Liver (tissue), 9 donors: ENCODE measurements around the gene DCAF5. TPM values are rescaled to one million over a fixed set of nuclear protein-coding genes. Genes with fewer than 3 reads are reported as not detected.

Source experiments
- DNase-seq: peaks from one replicate; pipeline ENCODE4 v3.0.0-alpha.2; 2017; ENCODE audit warnings: low spot score
- H3K27ac ChIP-seq, 2 donors: one replicate each; pipeline ENCODE4 v1.7.0; 2013; ENCODE audit warnings: inconsistent platforms in 2 of 2, low read length in 2 of 2, control low read depth in 1 of 2, low read depth in 1 of 2, mild to moderate bottlenecking in 1 of 2
- H3K27me3 ChIP-seq, 4 donors: one replicate each; pipeline versions ENCODE4 v1.6.1 to v1.7.0; 2013; ENCODE audit warnings: low read length in 3 of 4, inconsistent platforms in 1 of 4, mild to moderate bottlenecking in 1 of 4, moderate library complexity in 1 of 4; ENCODE audit not compliant: control insufficient read depth in 4 of 4, insufficient read depth in 4 of 4
- H3K36me3 ChIP-seq, 4 donors: one replicate each; pipeline versions ENCODE4 v1.6.1 to v1.7.0; 2013; ENCODE audit warnings: low read length in 3 of 4, mild to moderate bottlenecking in 3 of 4, low read depth in 1 of 4, moderate library complexity in 1 of 4; ENCODE audit not compliant: control insufficient read depth in 4 of 4, insufficient read depth in 3 of 4
- H3K4me1 ChIP-seq, 4 donors: one replicate each; pipeline versions ENCODE4 v1.6.1 to v1.7.0; 2013; ENCODE audit warnings: low read length in 3 of 4, mild to moderate bottlenecking in 3 of 4, moderate library complexity in 1 of 4; ENCODE audit not compliant: control insufficient read depth in 4 of 4, insufficient read depth in 4 of 4
- H3K4me3 ChIP-seq, 3 donors: one replicate each; pipeline versions ENCODE4 v1.6.1 to v1.7.0; 2013; ENCODE audit warnings: low read length in 3 of 3, control low read depth in 1 of 3, low read depth in 1 of 3, mild to moderate bottlenecking in 1 of 3
- H3K9ac ChIP-seq, 2 donors: one replicate each; pipeline ENCODE4 v1.7.0; 2013; ENCODE audit warnings: low read length in 2 of 2, mild to moderate bottlenecking in 2 of 2, moderate library complexity in 2 of 2, control low read depth in 1 of 2, low read depth in 1 of 2
- H3K9me3 ChIP-seq, 4 donors: one replicate each; pipeline versions ENCODE4 v1.6.1 to v1.7.0; 2013; ENCODE audit warnings: low read length in 3 of 4; ENCODE audit not compliant: control insufficient read depth in 4 of 4
- CTCF ChIP-seq: fragments of 150-350 bp; IDR thresholded peaks from 2 replicates; pipeline ENCODE4 v1.5.1; 2017; ENCODE audit warnings: improper control_type of control experiment, low read depth, low read length; ENCODE audit not compliant: missing input control
- EGR1 ChIP-seq, 2 donors: IDR thresholded peaks; 2 replicates each; pipeline ENCODE4 v1.6.1; 2016 to 2018; ENCODE audit warnings: antibody characterized with exemption in 2 of 2, low read depth in 2 of 2
- FOXA1 ChIP-seq: IDR thresholded peaks from 2 replicates; pipeline ENCODE4 v1.6.1; 2016; ENCODE audit warnings: antibody characterized with exemption
- HNF4G ChIP-seq: IDR thresholded peaks from 2 replicates; pipeline ENCODE4 v1.6.1; 2016; ENCODE audit warnings: antibody characterized with exemption
- JUND ChIP-seq, 2 donors: IDR thresholded peaks; 2 replicates each; pipeline ENCODE4 v1.6.1; 2016; ENCODE audit warnings: antibody characterized with exemption in 2 of 2
- NR2F2 ChIP-seq: IDR thresholded peaks from 2 replicates; pipeline ENCODE4 v1.6.1; 2016; ENCODE audit warnings: antibody characterized with exemption
- REST ChIP-seq: IDR thresholded peaks from 2 replicates; pipeline ENCODE4 v1.6.1; 2016; ENCODE audit warnings: antibody characterized with exemption, mild to moderate bottlenecking
- RXRA ChIP-seq, 2 donors: IDR thresholded peaks; 2 replicates each; pipeline ENCODE4 v1.6.1; 2017 to 2018; ENCODE audit warnings: antibody characterized with exemption in 2 of 2, mild to moderate bottlenecking in 1 of 2
- SP1 ChIP-seq: IDR thresholded peaks from 2 replicates; pipeline ENCODE4 v1.6.1; 2018; ENCODE audit warnings: antibody characterized with exemption, mild to moderate bottlenecking
- TAF1 ChIP-seq: conservative IDR thresholded peaks from 2 replicates; pipeline ENCODE4 v1.6.1; 2016; ENCODE audit warnings: antibody characterized with exemption, mild to moderate bottlenecking
- YY1 ChIP-seq: IDR thresholded peaks from 2 replicates; pipeline ENCODE4 v1.6.1; 2016; ENCODE audit warnings: antibody characterized with exemption, mild to moderate bottlenecking
- WGBS: extraction: QIAGEN DNeasy Blood & Tissue Kit; methylation state at CpG from one replicate; pipeline ENCODE4 v1.1.7; 2013; 5-methylcytosine and 5-hydroxymethylcytosine counted together
- polyA plus RNA-seq, 2 donors: library from polyadenylated mRNA; stranded (reverse) in 1 of 2; unstranded in 1 of 2; fragments of 200-250 nt in 1 of 2; fragments of >200 nt in 1 of 2; fragmentation: Nextera tagmentation in 1 of 2; extraction: Ambion mirVana in 1 of 2; gene quantifications; one replicate each; pipeline versions ENCODE4 v1.2.1 to v1.2.3, GENCODE V29; 2013 to 2015
- total RNA-seq, 2 donors: library from RNA; depleted of rRNA; stranded (reverse); fragments of >200 nt; gene quantifications; one replicate each; pipeline ENCODE4 v1.2.3, GENCODE V29; 2014
- TF ChIP-seq, protein P1 (sequence below): IDR thresholded peaks from 2 replicates; pipeline ENCODE4 v1.6.1; 2016; ENCODE audit warnings: antibody characterized with exemption
- donor health status: healthy.
- donor health status: healthy.
- donor health status: healthy.
- donor health status: healthy.
- donor health status: healthy.

The DCAF5 gene
- 10 to 100 TPM; 12.9 to 18.1 TPM for total RNA-seq
- 10 to 100 TPM; 13.8 to 15.2 TPM for polyA plus RNA-seq

GRCh38 chr14:69152902-69153151 lies at the start of gene DCAF5:
Gene DCAF5, minus strand, starts transcription at chr14:69153119. Its CDS starts 141 bp downstream, at chr14:69152978.
- no peaks in the 10 kb centered on the region for H3K9me3 ChIP-seq
- peak; percentile 87 for DNase-seq
- H3K9ac ChIP-seq: peak within 1 kb of the TSS; percentile 88 to 91
- H3K4me1 ChIP-seq: peaks cover 5 to 21% (median 13%) of the 10 kb centered on the region in 4 donors
- H3K4me3 ChIP-seq: peak within 1 kb of the TSS; percentile 69 to 96 (median 89)
- 1% methylated on average over 26 of the region's 26 CpGs for WGBS
- H3K36me3 ChIP-seq: peaks cover 0 to 5% (median 0%) of the 10 kb centered on the region in 4 donors
- H3K27ac ChIP-seq: peak within 1 kb of the TSS; percentile 87 to 93
- H3K27me3 ChIP-seq: no peaks in the 10 kb centered on the region
- TF ChIP-seq, protein P1, sequence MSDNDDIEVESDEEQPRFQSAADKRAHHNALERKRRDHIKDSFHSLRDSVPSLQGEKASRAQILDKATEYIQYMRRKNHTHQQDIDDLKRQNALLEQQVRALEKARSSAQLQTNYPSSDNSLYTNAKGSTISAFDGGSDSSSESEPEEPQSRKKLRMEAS: peak; percentile 6
- TF ChIP-seq YY1 (peak; percentile 50), REST (no peak), SP1 (no peak), CTCF (no peak), RXRA (IDR thresholded peaks at IDR 0.05) (no peak)

DNA sequence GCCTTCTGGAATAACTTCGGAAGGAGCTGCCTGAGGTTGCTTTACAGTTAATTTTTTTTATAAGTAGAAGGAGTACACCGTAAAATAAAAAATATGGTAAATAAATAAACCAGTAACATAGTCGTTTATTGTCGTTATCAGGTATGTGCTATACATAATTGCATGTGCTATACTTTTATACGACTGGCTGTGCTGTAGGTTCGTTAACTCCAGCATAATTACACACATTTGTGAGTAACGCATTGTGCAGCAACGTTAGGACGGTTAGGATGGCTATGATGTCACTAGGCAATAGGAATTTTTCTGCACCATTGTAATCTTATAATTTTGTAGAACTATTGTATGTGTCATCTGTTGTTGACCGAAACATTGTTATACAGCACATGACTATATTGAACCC lies 46.9 kb upstream of the DCAF5 start:
- 88% methylated on average over 10 of the region's 10 CpGs for WGBS
- no peak overlapping the region for H3K9ac ChIP-seq
- no peak overlapping the region for H3K27ac ChIP-seq
- no peaks in the 10 kb centered on the region for H3K36me3 ChIP-seq
- H3K27me3 ChIP-seq: no peaks in the 10 kb centered on the region
- no peak for DNase-seq
- no peak overlapping the region for H3K4me3 ChIP-seq
- no peaks in the 10 kb centered on the region for H3K9me3 ChIP-seq
- H3K4me1 ChIP-seq: no peaks in the 10 kb centered on the region
- TF ChIP-seq RXRA (IDR thresholded peaks at IDR 0.05) (no peak), HNF4G (no peak), JUND (IDR thresholded peaks at IDR 0.05) (no peak)

DNA sequence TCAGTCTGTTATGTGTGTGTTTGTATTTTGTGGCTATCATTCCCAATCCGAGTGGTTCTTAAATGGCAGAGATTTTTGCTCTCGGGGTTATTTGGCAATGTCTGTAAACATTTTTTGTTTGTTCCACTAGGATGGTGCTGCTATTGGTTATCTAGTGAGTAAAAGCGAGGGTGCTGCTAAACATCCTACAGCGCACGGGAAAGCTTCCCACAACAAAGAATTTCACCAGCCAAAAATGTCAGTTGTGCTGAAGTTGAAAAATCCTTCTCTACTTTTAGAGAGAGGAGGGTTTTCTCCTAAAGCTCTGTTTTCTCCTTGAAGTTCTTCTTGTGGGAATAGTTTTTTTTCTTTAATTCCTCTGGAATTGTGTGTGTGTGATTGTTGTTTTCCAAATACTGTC lies 40.8 kb upstream of the DCAF5 start:
- Histone ChIP-seq H3K9ac (no peak overlapping the region), H3K4me1 (peaks cover 0 to 10% (median 3%) of the 10 kb centered on the region in 4 donors), H3K27ac (no peak overlapping the region), H3K27me3 (no peaks in the 10 kb centered on the region), H3K36me3 (no peaks in the 10 kb centered on the region), H3K4me3 (no peak overlapping the region), H3K9me3 (no peaks in the 10 kb centered on the region)
- 50% methylated on average over 5 of the region's 5 CpGs for WGBS
- TF ChIP-seq SP1 (no peak), RXRA (IDR thresholded peaks at IDR 0.05) (no peak), EGR1 (IDR thresholded peaks at IDR 0.05; ENCODE audit: low read depth in 2 of 2) (no peak), NR2F2 (no peak), FOXA1 (no peak), JUND (IDR thresholded peaks at IDR 0.05) (no peak), TAF1 (no peak)
- TF ChIP-seq, protein P1: no peak
- no peak for DNase-seq
